Measurements from ENCODE around the gene SLC5A5. TPM values are rescaled to one million over a fixed set of nuclear protein-coding genes. Genes with fewer than 3 reads are reported as not detected.
"Not testable (repeated sequence)": the region's sequence is repeated elsewhere in the genome, so short reads cannot be mapped to it uniquely, and the experiment has no call there.

SLC5A5 gene
- total and polyA plus RNA-seq, 5 donors, result not detected

GRCh38 chr19:17873786-17874757 is 2.3 kb downstream of the SLC5A5 start:
- no peaks in the 10 kb centered on the region for H3K4me1 ChIP-seq (ENCODE audit: control insufficient read depth, insufficient read depth, low read length)
- ATAC-seq (peak; percentile 44 to 54), DNase-seq (peak in 2 of 3 donors; percentile 16 to 68)
- no peaks in the 10 kb centered on the region for H3K9me3 ChIP-seq (ENCODE audit: control insufficient read depth, low read length)
- 8% methylated on average over 63 of the region's 63 CpGs for WGBS
- intact Hi-C loops (cut with DNase I), result loop anchor here in 1 of 4 donors (10.0 kb wide), 1 partner anchor 51 kb away; no protein-coding TSS in a partner anchor
- no peaks in the 10 kb centered on the region for H3K27me3 ChIP-seq (ENCODE audit: control insufficient read depth, insufficient read depth)
- H3K27ac ChIP-seq (ENCODE audit: low read length), result no peak overlapping the region
- no peak overlapping the region for H3K4me3 ChIP-seq (ENCODE audit: low read length)

GRCh38 chr19:17874758-17875135 is 3.0 kb downstream of the SLC5A5 start:
- DNase-seq (no peak), ATAC-seq (no peak)
- 84% methylated on average over 9 of the region's 9 CpGs for WGBS
- intact Hi-C loops (cut with DNase I), result loop anchor here in 1 of 4 donors (10.0 kb wide), 1 partner anchor 50 kb away; no protein-coding TSS in a partner anchor
- Histone ChIP-seq H3K27ac (ENCODE audit: low read length) (no peak overlapping the region), H3K4me1 (ENCODE audit: control insufficient read depth, insufficient read depth, low read length) (no peaks in the 10 kb centered on the region), H3K27me3 (ENCODE audit: control insufficient read depth, insufficient read depth) (no peaks in the 10 kb centered on the region), H3K4me3 (ENCODE audit: low read length) (no peak overlapping the region), H3K9me3 (ENCODE audit: control insufficient read depth, low read length) (no peaks in the 10 kb centered on the region)

DNA sequence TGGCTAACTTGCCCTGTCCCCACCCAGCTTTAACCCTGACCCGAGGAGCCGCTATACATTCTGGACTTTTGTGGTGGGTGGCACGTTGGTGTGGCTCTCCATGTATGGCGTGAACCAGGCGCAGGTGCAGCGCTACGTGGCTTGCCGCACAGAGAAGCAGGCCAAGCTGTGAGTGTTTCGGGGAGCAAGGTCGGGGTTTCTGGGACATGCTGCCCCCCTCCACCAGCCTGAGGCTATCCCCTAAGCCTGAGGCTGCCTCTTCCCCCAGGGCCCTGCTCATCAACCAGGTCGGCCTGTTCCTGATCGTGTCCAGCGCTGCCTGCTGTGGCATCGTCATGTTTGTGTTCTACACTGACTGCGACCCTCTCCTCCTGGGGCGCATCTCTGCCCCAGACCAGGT is 6.0 kb downstream of the SLC5A5 start:
- H3K4me3 ChIP-seq (ENCODE audit: low read length), result no peak overlapping the region
- no peaks in the 10 kb centered on the region for H3K4me1 ChIP-seq (ENCODE audit: control insufficient read depth, insufficient read depth, low read length)
- no peaks in the 10 kb centered on the region for H3K9me3 ChIP-seq (ENCODE audit: control insufficient read depth, low read length)
- ATAC-seq (no peak), DNase-seq (no peak)
- intact Hi-C loops (cut with DNase I), result loop anchor here in 1 of 4 donors (10.0 kb wide), 1 partner anchor 47 kb away; no protein-coding TSS in a partner anchor
- H3K27ac ChIP-seq (ENCODE audit: low read length), result no peak overlapping the region
- no peaks in the 10 kb centered on the region for H3K27me3 ChIP-seq (ENCODE audit: control insufficient read depth, insufficient read depth)
- 88% methylated on average over 16 of the region's 16 CpGs for WGBS

DNA sequence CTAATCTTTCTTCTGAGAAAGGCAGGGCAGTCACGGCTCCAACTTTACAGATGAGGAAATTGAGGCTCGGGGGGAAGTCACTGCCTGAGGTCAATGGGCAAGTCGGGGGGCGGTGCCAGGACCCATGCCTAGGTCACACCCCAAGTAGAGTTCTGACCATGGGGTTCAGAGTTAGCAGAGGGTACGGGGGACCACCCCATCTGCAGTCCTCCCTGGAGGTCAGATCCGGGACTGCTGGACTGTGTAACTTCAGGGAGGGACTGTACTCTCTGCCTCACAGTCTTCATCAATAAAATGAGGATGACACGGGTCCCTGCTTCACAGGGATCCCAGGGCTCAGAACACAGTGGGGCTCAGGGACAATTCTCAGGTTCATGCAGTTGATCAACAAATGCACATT is 7.7 kb downstream of the SLC5A5 start:
- Histone ChIP-seq H3K27ac (ENCODE audit: low read length) (no peak overlapping the region), H3K4me3 (ENCODE audit: low read length) (no peak overlapping the region), H3K4me1 (ENCODE audit: control insufficient read depth, insufficient read depth, low read length) (no peaks in the 10 kb centered on the region), H3K9me3 (ENCODE audit: control insufficient read depth, low read length) (no peaks in the 10 kb centered on the region), H3K27me3 (ENCODE audit: control insufficient read depth, insufficient read depth) (no peaks in the 10 kb centered on the region)
- WGBS, result 80% methylated on average over 7 of the region's 7 CpGs
- ATAC-seq (no peak), DNase-seq (no peak)
- intact Hi-C loops (cut with DNase I), result loop anchor here in 1 of 4 donors (10.0 kb wide), 1 partner anchor 45 kb away; no protein-coding TSS in a partner anchor

DNA sequence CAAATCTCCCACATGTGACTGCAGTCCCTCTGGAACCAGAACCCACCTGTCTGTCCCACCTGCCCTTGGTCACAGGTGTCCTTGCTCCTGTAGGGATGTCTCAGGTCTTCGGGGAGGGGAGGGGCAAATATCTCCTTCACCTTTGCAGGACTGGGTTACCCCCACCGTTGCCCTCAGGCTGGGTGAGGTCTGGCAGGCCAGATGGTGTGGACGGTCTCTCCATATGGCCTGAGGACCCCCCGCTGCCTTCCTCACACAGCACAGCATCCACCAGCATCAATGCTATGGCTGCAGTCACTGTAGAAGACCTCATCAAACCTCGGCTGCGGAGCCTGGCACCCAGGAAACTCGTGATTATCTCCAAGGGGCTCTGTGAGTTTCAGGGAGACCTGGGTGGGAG is 10.0 kb downstream of the SLC5A5 start:
- Histone ChIP-seq H3K27me3 (ENCODE audit: control insufficient read depth, insufficient read depth) (no peaks in the 10 kb centered on the region), H3K27ac (ENCODE audit: low read length) (no peak overlapping the region), H3K4me1 (ENCODE audit: control insufficient read depth, insufficient read depth, low read length) (no peaks in the 10 kb centered on the region), H3K9me3 (ENCODE audit: control insufficient read depth, low read length) (no peaks in the 10 kb centered on the region), H3K4me3 (ENCODE audit: low read length) (no peak overlapping the region)
- WGBS, result 64% methylated on average over 7 of the region's 7 CpGs
- no peak for ATAC-seq
- no peak for DNase-seq
- intact Hi-C loops (cut with DNase I), result no loop called here

DNA sequence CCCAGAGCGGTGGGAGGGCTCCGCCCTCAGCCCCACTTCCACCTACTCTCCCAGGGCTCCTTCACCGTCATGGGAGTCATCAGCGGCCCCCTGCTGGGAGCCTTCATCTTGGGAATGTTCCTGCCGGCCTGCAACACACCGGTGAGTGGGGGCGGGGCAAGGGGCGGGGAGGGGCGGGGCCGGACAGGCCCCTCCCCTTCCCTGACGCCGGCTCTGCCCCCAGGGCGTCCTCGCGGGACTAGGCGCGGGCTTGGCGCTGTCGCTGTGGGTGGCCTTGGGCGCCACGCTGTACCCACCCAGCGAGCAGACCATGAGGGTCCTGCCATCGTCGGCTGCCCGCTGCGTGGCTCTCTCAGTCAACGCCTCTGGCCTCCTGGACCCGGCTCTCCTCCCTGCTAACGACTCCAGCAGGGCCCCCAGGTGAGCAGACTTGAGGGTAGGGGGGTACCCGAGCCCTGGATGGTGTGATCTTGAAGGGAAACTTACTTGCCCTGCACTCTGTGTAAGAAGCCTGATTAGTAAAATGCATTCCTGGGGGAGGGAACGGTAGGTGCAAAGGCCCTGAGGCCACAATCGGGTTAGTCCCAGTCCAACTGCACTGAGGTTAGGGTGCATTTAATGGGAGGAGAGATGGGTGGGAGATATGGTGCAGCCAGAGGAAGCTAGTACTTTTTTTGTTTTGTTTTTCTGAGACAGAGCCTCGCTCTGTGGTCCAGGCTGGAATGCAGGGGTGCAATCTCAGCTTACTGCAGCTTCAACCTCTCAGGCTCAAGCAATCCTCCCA is 12.1 kb downstream of the SLC5A5 start:
- 72% methylated on average over 33 of the region's 33 CpGs for WGBS
- H3K4me3 ChIP-seq (ENCODE audit: low read length), result no peak overlapping the region
- no peak overlapping the region for H3K27ac ChIP-seq (ENCODE audit: low read length)
- ATAC-seq (no peak), DNase-seq (no peak)
- no peaks in the 10 kb centered on the region for H3K4me1 ChIP-seq (ENCODE audit: control insufficient read depth, insufficient read depth, low read length)
- H3K9me3 ChIP-seq (ENCODE audit: control insufficient read depth, low read length), result no peaks in the 10 kb centered on the region
- intact Hi-C loops (cut with DNase I), result no loop called here
- H3K27me3 ChIP-seq (ENCODE audit: control insufficient read depth, insufficient read depth), result no peaks in the 10 kb centered on the region

GRCh38 chr19:17886515-17886914 is 14.8 kb downstream of the SLC5A5 start:
- 75% methylated on average over 7 of the region's 7 CpGs for WGBS
- Histone ChIP-seq H3K4me1 (ENCODE audit: control insufficient read depth, insufficient read depth, low read length) (no peaks in the 10 kb centered on the region), H3K9me3 (ENCODE audit: control insufficient read depth, low read length) (no peaks in the 10 kb centered on the region), H3K27ac (ENCODE audit: low read length) (no peak overlapping the region), H3K4me3 (ENCODE audit: low read length) (no peak overlapping the region), H3K27me3 (ENCODE audit: control insufficient read depth, insufficient read depth) (no peaks in the 10 kb centered on the region)
- ATAC-seq, result no peak
- DNase-seq, result no peak
- intact Hi-C loops (cut with DNase I), result no loop called here

- H3K4me3 ChIP-seq (ENCODE audit: low read length); intact Hi-C loops (cut with DNase I); H3K9me3 ChIP-seq (ENCODE audit: control insufficient read depth, low read length); ATAC-seq; DNase-seq; H3K27ac ChIP-seq (ENCODE audit: low read length); H3K4me1 ChIP-seq (ENCODE audit: control insufficient read depth, insufficient read depth, low read length); H3K27me3 ChIP-seq (ENCODE audit: control insufficient read depth, insufficient read depth): not testable (repeated sequence)
- 75% methylated on average over 4 of the region's 4 CpGs for WGBS
These were observed 15.5 kb downstream of the SLC5A5 start for GRCh38 chr19:17887221-17887620.

- WGBS, result 73% methylated on average over 7 of the region's 7 CpGs
- no peak for ATAC-seq
- Histone ChIP-seq H3K4me3 (ENCODE audit: low read length) (no peak overlapping the region), H3K9me3 (ENCODE audit: control insufficient read depth, low read length) (no peaks in the 10 kb centered on the region), H3K4me1 (ENCODE audit: control insufficient read depth, insufficient read depth, low read length) (no peaks in the 10 kb centered on the region), H3K27me3 (ENCODE audit: control insufficient read depth, insufficient read depth) (no peaks in the 10 kb centered on the region), H3K27ac (ENCODE audit: low read length) (no peak overlapping the region)
- DNase-seq, result no peak
- intact Hi-C loops (cut with DNase I), result no loop called here
These were observed 16.5 kb downstream of the SLC5A5 start for GRCh38 chr19:17888260-17888659.

- DNase-seq (peak in 1 of 3 donors; percentile 56), ATAC-seq (no peak)
- no peaks in the 10 kb centered on the region for H3K27me3 ChIP-seq (ENCODE audit: control insufficient read depth, insufficient read depth)
- intact Hi-C loops (cut with DNase I), result no loop called here
- H3K9me3 ChIP-seq (ENCODE audit: control insufficient read depth, low read length), result no peaks in the 10 kb centered on the region
- no peak overlapping the region for H3K27ac ChIP-seq (ENCODE audit: low read length)
- 25% methylated on average over 18 of the region's 18 CpGs for WGBS
- no peak overlapping the region for H3K4me3 ChIP-seq (ENCODE audit: low read length)
- no peaks in the 10 kb centered on the region for H3K4me1 ChIP-seq (ENCODE audit: control insufficient read depth, insufficient read depth, low read length)
These were observed 18.0 kb downstream of the SLC5A5 start for GRCh38 chr19:17889609-17890214.
